Measurements from ENCODE around the gene ABCF1. TPM values are rescaled to one million over a fixed set of nuclear protein-coding genes. Genes with fewer than 3 reads are reported as not detected.
A peak's percentile ranks its signal among the peaks of the same experiment; 100 is the strongest.

Gene ABCF1
- total and polyA plus RNA-seq, 12 donors = 32.6 to 49.1 (median 41.9) TPM

DNA sequence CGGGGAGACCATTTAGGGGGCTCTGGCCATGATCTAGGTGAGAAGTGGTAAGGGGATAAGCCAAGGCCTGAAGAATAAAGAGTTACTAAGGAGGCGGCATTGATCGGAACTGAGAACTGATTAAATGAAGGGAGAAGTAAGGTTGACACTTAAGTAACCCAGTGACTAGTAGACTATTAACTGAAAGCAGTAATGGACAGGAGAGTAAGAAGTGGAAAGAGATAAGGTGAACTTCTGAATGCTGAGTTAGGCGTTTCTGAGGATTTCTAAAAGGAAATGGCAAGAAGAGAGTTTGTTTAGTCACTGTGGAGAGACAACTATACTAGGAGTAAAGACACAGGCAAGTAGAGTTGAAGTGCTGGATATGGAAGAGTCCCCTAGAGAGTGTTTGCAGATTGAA lies 1.9 kb downstream of the ABCF1 start:
- H3K36me3 ChIP-seq = peaks cover 0 to 39% (median 11%) of the 10 kb centered on the region in 9 donors
- H3K27me3 ChIP-seq = no peaks in the 10 kb centered on the region
- ATAC-seq (no peak), DNase-seq (no peak)
- H3K27ac ChIP-seq = no peak overlapping the region
- 59 to 75% methylated on average over 4 of the region's 4 CpGs for WGBS, 2 donors
- no peak overlapping the region for H3K4me3 ChIP-seq
- peaks cover 10 to 38% (median 29%) of the 10 kb centered on the region in 9 donors for H3K4me1 ChIP-seq
- intact Hi-C loops (cut with DNase I) = no loop called here
- TF ChIP-seq, protein P1, sequence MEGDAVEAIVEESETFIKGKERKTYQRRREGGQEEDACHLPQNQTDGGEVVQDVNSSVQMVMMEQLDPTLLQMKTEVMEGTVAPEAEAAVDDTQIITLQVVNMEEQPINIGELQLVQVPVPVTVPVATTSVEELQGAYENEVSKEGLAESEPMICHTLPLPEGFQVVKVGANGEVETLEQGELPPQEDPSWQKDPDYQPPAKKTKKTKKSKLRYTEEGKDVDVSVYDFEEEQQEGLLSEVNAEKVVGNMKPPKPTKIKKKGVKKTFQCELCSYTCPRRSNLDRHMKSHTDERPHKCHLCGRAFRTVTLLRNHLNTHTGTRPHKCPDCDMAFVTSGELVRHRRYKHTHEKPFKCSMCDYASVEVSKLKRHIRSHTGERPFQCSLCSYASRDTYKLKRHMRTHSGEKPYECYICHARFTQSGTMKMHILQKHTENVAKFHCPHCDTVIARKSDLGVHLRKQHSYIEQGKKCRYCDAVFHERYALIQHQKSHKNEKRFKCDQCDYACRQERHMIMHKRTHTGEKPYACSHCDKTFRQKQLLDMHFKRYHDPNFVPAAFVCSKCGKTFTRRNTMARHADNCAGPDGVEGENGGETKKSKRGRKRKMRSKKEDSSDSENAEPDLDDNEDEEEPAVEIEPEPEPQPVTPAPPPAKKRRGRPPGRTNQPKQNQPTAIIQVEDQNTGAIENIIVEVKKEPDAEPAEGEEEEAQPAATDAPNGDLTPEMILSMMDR (IDR thresholded peaks at IDR 0.05) = no peak
- no peaks in the 10 kb centered on the region for H3K9me3 ChIP-seq

DNA sequence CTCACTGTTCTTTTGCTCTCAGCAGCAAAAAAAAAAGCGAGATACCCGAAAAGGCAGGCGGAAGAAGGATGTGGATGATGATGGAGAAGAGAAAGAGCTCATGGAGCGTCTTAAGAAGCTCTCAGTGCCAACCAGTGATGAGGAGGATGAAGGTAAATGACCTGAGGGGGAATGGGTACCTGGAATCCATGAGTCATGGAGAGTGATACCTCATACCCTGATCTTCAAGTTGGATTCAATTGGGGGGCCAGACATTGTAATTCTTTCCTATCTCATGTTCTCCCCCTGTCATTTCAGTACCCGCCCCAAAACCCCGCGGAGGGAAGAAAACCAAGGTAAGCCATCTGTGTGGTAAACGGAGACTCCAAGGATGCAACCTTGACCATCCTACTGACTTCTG lies 6.8 kb downstream of the ABCF1 start:
- DNase-seq = no peak
- H3K27ac ChIP-seq = no peak overlapping the region
- peaks cover 8 to 88% (median 59%) of the 10 kb centered on the region in 9 donors for H3K36me3 ChIP-seq
- H3K27me3 ChIP-seq = no peaks in the 10 kb centered on the region
- no peaks in the 10 kb centered on the region for H3K9me3 ChIP-seq
- intact Hi-C loops (cut with DNase I) = no loop called here
- ATAC-seq = no peak
- 96 to 97% methylated on average over 8 of the region's 8 CpGs for WGBS, 2 donors
- H3K4me1 ChIP-seq = peaks cover 0 to 14% (median 6%) of the 10 kb centered on the region in 9 donors
- H3K4me3 ChIP-seq = no peak overlapping the region
- TF ChIP-seq, protein P1 (IDR thresholded peaks at IDR 0.05) = no peak

DNA sequence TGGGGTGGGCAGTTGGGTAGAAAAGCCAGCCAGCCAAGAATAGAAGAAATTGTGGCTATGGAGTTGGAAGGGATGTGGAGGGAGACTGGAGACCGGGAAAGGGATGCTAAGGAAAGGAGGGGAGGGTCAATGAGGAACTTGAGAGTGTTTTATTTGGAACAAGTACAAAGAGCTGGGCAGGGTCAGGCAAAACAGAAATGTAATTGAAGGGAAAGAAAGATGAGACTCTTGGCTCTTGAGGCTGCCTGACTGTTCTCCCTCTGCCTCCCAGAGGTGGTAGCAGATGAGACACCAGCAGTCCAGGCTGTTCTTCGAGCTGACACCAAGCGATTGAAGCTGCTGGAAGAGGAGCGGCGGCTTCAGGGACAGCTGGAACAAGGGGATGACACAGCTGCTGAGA lies 12.7 kb downstream of the ABCF1 start:
- intact Hi-C loops (cut with DNase I) = no loop called here
- Histone ChIP-seq H3K4me1 (no peaks in the 10 kb centered on the region), H3K36me3 (peaks cover 15 to 100% (median 97%) of the 10 kb centered on the region in 9 donors), H3K27ac (no peak overlapping the region), H3K27me3 (no peaks in the 10 kb centered on the region), H3K9me3 (no peaks in the 10 kb centered on the region), H3K4me3 (no peak overlapping the region)
- TF ChIP-seq, protein P1 (IDR thresholded peaks at IDR 0.05) = no peak
- WGBS, 2 donors = 89 to 94% methylated on average over 5 of the region's 5 CpGs
- DNase-seq (no peak), ATAC-seq (no peak)

DNA sequence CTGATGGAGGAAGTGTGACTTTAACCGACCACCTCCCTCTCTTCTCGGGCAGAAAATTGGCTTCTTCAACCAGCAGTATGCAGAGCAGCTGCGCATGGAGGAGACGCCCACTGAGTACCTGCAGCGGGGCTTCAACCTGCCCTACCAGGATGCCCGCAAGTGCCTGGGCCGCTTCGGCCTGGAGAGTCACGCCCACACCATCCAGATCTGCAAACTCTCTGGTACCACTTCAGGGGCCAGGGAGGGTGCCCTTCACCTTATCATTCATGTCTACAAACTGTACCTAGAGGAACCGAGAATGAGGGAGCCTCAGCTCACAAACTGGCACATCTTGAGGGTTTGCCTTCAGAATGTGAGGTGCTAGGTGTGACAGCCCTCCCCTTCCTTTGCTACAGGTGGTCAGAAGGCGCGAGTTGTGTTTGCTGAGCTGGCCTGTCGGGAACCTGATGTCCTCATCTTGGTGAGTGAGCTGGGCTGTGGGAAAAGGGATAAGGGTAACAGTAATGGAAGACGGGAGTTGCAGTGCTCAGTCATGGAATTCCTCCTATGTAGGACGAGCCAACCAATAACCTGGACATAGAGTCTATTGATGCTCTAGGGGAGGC lies 18.6 kb downstream of the ABCF1 start:
- TF ChIP-seq, protein P1 (IDR thresholded peaks at IDR 0.05) = no peak
- DNase-seq (no peak), ATAC-seq (peak in 1 of 8 donors; percentile 14)
- peaks cover 0 to 100% (median 65%) of the 10 kb centered on the region in 9 donors for H3K36me3 ChIP-seq
- H3K4me3 ChIP-seq = no peak overlapping the region
- no peaks in the 10 kb centered on the region for H3K9me3 ChIP-seq
- no peaks in the 10 kb centered on the region for H3K4me1 ChIP-seq
- 93 to 94% methylated on average over 15 of the region's 15 CpGs for WGBS, 2 donors
- intact Hi-C loops (cut with DNase I) = loop anchor here in 3 of 10 donors (5.0 to 10.0 kb wide), 2 partner anchors 105 to 108 kb away; partner anchors contain the start of gene HLA-E (in 1 of the 3)
- H3K27me3 ChIP-seq = no peaks in the 10 kb centered on the region
- no peak overlapping the region for H3K27ac ChIP-seq
